ENCODE results near the gene NFASC. TPM values are rescaled to one million over a fixed set of nuclear protein-coding genes. Genes with fewer than 3 reads are reported as not detected.

Gene NFASC
- total and polyA plus RNA-seq, 12 donors: 4.8 to 76.7 (median 44.8) TPM

- Histone ChIP-seq H3K9me3 (replicated peaks in 1 of 3) (no peaks in the 10 kb centered on the region), H3K36me3 (replicated peaks in 1 of 2) (no peaks in the 10 kb centered on the region), H3K4me3 (no peak overlapping the region), H3K27me3 (no peaks in the 10 kb centered on the region), H3K27ac (no peak overlapping the region), H3K4me1 (replicated peaks in 1 of 2) (no peaks in the 10 kb centered on the region)
- DNase-seq: no peak
- no peak for TF ChIP-seq POLR2A (IDR thresholded peaks at IDR 0.05)
- TF ChIP-seq CTCF (IDR thresholded peaks at IDR 0.05): no peak
- WGBS, 4 donors: 73 to 89% (median 79%) methylated on average over 13 of the region's 13 CpGs
- intact Hi-C loops (cut with DNase I): no loop called here
Observed at GRCh38 chr1:205012391-205013140, 141.9 kb downstream of the NFASC start.

DNA sequence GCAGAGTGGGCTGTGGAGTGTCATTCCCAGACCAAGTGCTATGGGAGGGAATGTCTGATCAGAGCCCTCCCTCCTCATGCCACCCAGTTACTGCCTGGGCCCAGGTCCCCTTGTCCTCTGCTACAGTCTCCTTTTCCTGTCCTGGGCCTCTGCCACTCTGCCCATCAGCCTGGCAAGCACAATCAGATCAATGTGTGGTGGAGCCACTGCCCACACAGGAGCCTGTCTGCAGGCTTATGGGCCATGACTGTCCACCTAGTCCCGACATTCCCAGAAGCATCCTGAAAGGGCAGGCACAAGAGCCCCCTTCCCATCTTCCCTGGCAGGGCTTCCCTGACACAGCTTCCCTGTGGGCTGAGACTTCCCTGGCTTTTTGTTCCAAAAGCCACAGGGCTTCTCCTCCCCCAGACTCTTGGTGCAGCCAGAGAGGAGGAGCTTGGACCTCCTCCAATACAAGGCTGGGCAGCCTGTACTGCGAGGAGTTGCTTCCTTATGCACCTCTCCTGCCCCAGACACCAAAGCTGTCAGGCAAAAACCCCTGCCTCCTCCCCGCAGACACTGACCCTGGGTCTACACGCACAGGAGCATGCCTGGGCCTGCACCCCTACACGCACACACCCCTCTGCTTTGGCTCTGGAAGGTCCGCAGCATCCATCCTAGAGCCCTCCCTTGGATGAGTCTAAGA is 143.2 kb downstream of the NFASC start:
- Histone ChIP-seq H3K36me3 (replicated peaks in 1 of 2) (no peaks in the 10 kb centered on the region), H3K27me3 (no peaks in the 10 kb centered on the region), H3K27ac (no peak overlapping the region), H3K4me1 (replicated peaks in 1 of 2) (no peaks in the 10 kb centered on the region), H3K9me3 (replicated peaks in 1 of 3) (no peaks in the 10 kb centered on the region), H3K4me3 (no peak overlapping the region)
- TF ChIP-seq CTCF (IDR thresholded peaks at IDR 0.05): no peak
- TF ChIP-seq POLR2A (IDR thresholded peaks at IDR 0.05): no peak
- DNase-seq: peak in 1 of 7 donors; percentile 39
- intact Hi-C loops (cut with DNase I): no loop called here
- WGBS, 4 donors: 53 to 65% (median 56%) methylated on average over 4 to 6 of the region's 6 CpGs

GRCh38 chr1:205014783-205015182 is 144.1 kb downstream of the NFASC start:
- Histone ChIP-seq H3K27me3 (no peaks in the 10 kb centered on the region), H3K9me3 (replicated peaks in 1 of 3) (no peaks in the 10 kb centered on the region), H3K4me3 (no peak overlapping the region), H3K4me1 (replicated peaks in 1 of 2) (no peaks in the 10 kb centered on the region), H3K36me3 (replicated peaks in 1 of 2) (no peaks in the 10 kb centered on the region), H3K27ac (no peak overlapping the region)
- intact Hi-C loops (cut with DNase I): no loop called here
- no peak for DNase-seq
- TF ChIP-seq POLR2A (IDR thresholded peaks at IDR 0.05) (no peak), CTCF (IDR thresholded peaks at IDR 0.05) (no peak)
- 68 to 77% (median 74%) methylated on average over 9 to 10 of the region's 10 CpGs for WGBS, 4 donors

GRCh38 chr1:205015241-205015640 is 144.6 kb downstream of the NFASC start:
- intact Hi-C loops (cut with DNase I): no loop called here
- Histone ChIP-seq H3K27ac (no peak overlapping the region), H3K36me3 (replicated peaks in 1 of 2) (no peaks in the 10 kb centered on the region), H3K4me3 (no peak overlapping the region), H3K27me3 (no peaks in the 10 kb centered on the region), H3K4me1 (replicated peaks in 1 of 2) (no peaks in the 10 kb centered on the region), H3K9me3 (replicated peaks in 1 of 3) (no peaks in the 10 kb centered on the region)
- WGBS, 4 donors: 75 to 78% (median 76%) methylated on average over 4 to 9 of the region's 9 CpGs
- no peak for DNase-seq
- no peak for TF ChIP-seq POLR2A (IDR thresholded peaks at IDR 0.05)
- no peak for TF ChIP-seq CTCF (IDR thresholded peaks at IDR 0.05)

Data from adrenal gland (tissue), 12 donors.